Neural cell (in vitro differentiated cells): Measurements from ENCODE around the gene SLC25A23. TPM values are rescaled to one million over a fixed set of nuclear protein-coding genes. Genes with fewer than 3 reads are reported as not detected.

Source experiments
- H2AFZ ChIP-seq: fragments of 200-600, 300-800 bp; sonication (generic), shearing (Covaris generic); 2 replicates; pipeline ENCODE4 v1.6.0; 2014; ENCODE audit warnings: low read depth, mild to moderate bottlenecking, antibody characterized with exemption, low read length, moderate library complexity
- H3F3A ChIP-seq: fragments of 200-600 bp; shearing (Covaris generic); 2 replicates; pipeline ENCODE4 v1.6.1; 2016; ENCODE audit warnings: mild to moderate bottlenecking, moderate library complexity, mixed read lengths, antibody characterized with exemption, low read length; ENCODE audit not compliant: insufficient read depth, poor library complexity, severe bottlenecking
- H3K27ac ChIP-seq: fragments of 200-600, 300-800 bp; sonication (generic), shearing (Covaris generic); 2 replicates; pipeline ENCODE4 v1.5.1; 2014; ENCODE audit warnings: mild to moderate bottlenecking, low read length, moderate library complexity
- H3K27me3 ChIP-seq: fragments of 300-800, 200-600 bp; sonication (generic), shearing (Covaris generic); 2 replicates; pipeline ENCODE4 v1.6.0; 2014; ENCODE audit warnings: mild to moderate bottlenecking, low read depth, low read length, moderate library complexity; ENCODE audit not compliant: insufficient read depth
- H3K36me3 ChIP-seq: fragments of 300-800, 200-600 bp; sonication (generic), shearing (Covaris generic); 2 replicates; pipeline ENCODE4 v1.5.1; 2014; ENCODE audit warnings: mild to moderate bottlenecking, antibody characterized with exemption, low read length, moderate library complexity; ENCODE audit not compliant: insufficient read depth
- H3K4me2 ChIP-seq: fragments of 300-800, 200-600 bp; sonication (generic), shearing (Covaris generic); 2 replicates; pipeline ENCODE4 v1.6.0; 2014; ENCODE audit warnings: mild to moderate bottlenecking, low read length
- H3K4me3 ChIP-seq: fragments of 300-800, 200-600 bp; sonication (generic), shearing (Covaris generic); 2 replicates; pipeline ENCODE4 v1.5.1; 2014; ENCODE audit warnings: mild to moderate bottlenecking, low read length, moderate library complexity
- H3K79me2 ChIP-seq: fragments of 200-600 bp; shearing (Covaris generic); replicated peaks from 2 replicates; pipeline ENCODE4 v1.6.0; 2014; ENCODE audit warnings: mild to moderate bottlenecking, low read length, moderate library complexity; ENCODE audit not compliant: insufficient read depth
- H3K9ac ChIP-seq: fragments of 300-800, 200-600 bp; sonication (generic), shearing (Covaris generic); 2 replicates; pipeline ENCODE4 v1.6.1; 2016; ENCODE audit warnings: mild to moderate bottlenecking, low read length, mixed read lengths
- H3K9me2 ChIP-seq: fragments of 200-600 bp; shearing (Covaris generic); 2 replicates; pipeline ENCODE4 v1.6.1; 2016; ENCODE audit warnings: mild to moderate bottlenecking, low read length, mixed read lengths; ENCODE audit not compliant: insufficient read depth
- H3K9me3 ChIP-seq: fragments of 200-600, 300-800 bp; sonication (generic), shearing (Covaris generic); 2 replicates; pipeline ENCODE4 v1.6.1; 2016; ENCODE audit warnings: mild to moderate bottlenecking, mixed run types, low read length, moderate library complexity, mixed read lengths
- H4K20me1 ChIP-seq: fragments of 200-600 bp; shearing (Covaris generic); 2 replicates; pipeline ENCODE4 v1.6.1; 2016; ENCODE audit warnings: mild to moderate bottlenecking, mixed run types; ENCODE audit not compliant: insufficient read depth
- CTCF ChIP-seq: fragments of 450-650 bp; IDR thresholded peaks from 2 replicates; pipeline ENCODE4 v1.5.1; 2014; ENCODE audit warnings: antibody characterized with exemption, mild to moderate bottlenecking, moderate library complexity; ENCODE audit not compliant: poor library complexity, severe bottlenecking
- EP300 ChIP-seq: fragments of 450-650 bp; conservative IDR thresholded peaks from 2 replicates; pipeline ENCODE4 v1.6.1; 2014; ENCODE audit warnings: antibody characterized with exemption, mild to moderate bottlenecking, moderate library complexity; ENCODE audit not compliant: poor library complexity, severe bottlenecking
- EZH2 ChIP-seq: fragments of 200-600, 300-800 bp; shearing (Covaris generic), sonication (generic); IDR thresholded peaks from 2 replicates; pipeline ENCODE4 v1.6.1; 2014; ENCODE audit warnings: antibody characterized with exemption, low read length, borderline replicate concordance, mild to moderate bottlenecking; ENCODE audit not compliant: insufficient read depth, poor library complexity, severe bottlenecking
- MXI1 ChIP-seq: fragments of 450-650 bp; conservative IDR thresholded peaks from 2 replicates; pipeline ENCODE4 v1.6.1; 2014; ENCODE audit warnings: antibody characterized with exemption, mild to moderate bottlenecking; ENCODE audit not compliant: poor library complexity, severe bottlenecking
- POLR2AphosphoS5 ChIP-seq: IDR thresholded peaks from 2 replicates; pipeline ENCODE4 v1.6.1; 2012
- RAD21 ChIP-seq: fragments of 450-650 bp; conservative IDR thresholded peaks from 2 replicates; pipeline ENCODE4 v1.6.1; 2014; ENCODE audit warnings: antibody characterized with exemption, mild to moderate bottlenecking, moderate library complexity
- REST ChIP-seq: IDR thresholded peaks from 2 replicates; pipeline ENCODE4 v1.6.1; 2012; ENCODE audit warnings: borderline replicate concordance
- SMC3 ChIP-seq: fragments of 450-650 bp; conservative IDR thresholded peaks from 2 replicates; pipeline ENCODE4 v1.6.1; 2014; ENCODE audit warnings: antibody characterized with exemption, mild to moderate bottlenecking, moderate library complexity; ENCODE audit not compliant: poor library complexity
- TAF1 ChIP-seq: IDR thresholded peaks from 2 replicates; pipeline ENCODE4 v1.6.1; 2012; ENCODE audit warnings: low read depth
- polyA plus RNA-seq: library from polyadenylated mRNA; depleted of rRNA; stranded (reverse); fragments of >200 nt; gene quantifications from 2 replicates; pipeline ENCODE4 v1.2.3, GENCODE V29; 2014

Gene SLC25A23
- polyA plus RNA-seq, 1 donor from 2014 or later, result 36.3 TPM

GRCh38 chr19:6500837-6501739 is 41.5 kb upstream of the SLC25A23 start:
- H4K20me1 ChIP-seq, result no peaks in the 10 kb centered on the region
- peak overlapping the region; percentile 96 for H3K9ac ChIP-seq
- peaks cover 7% of the 10 kb centered on the region for H3K79me2 ChIP-seq
- H3K4me3 ChIP-seq, result peak overlapping the region; percentile 97
- peak overlapping the region; percentile 90 for H2AFZ ChIP-seq
- TF ChIP-seq MXI1 (no peak), REST (no peak), POLR2AphosphoS5 (no peak), SMC3 (no peak), EZH2 (no peak), TAF1 (no peak), CTCF (no peak), EP300 (no peak), RAD21 (no peak)
- no peaks in the 10 kb centered on the region for H3F3A ChIP-seq
- H3K9me2 ChIP-seq, result no peaks in the 10 kb centered on the region
- H3K27me3 ChIP-seq, result no peaks in the 10 kb centered on the region
- no peaks in the 10 kb centered on the region for H3K36me3 ChIP-seq
- peak overlapping the region; percentile 55 for H3K27ac ChIP-seq
- H3K9me3 ChIP-seq, result no peaks in the 10 kb centered on the region
- peak overlapping the region; percentile 57 for H3K4me2 ChIP-seq

- H3K9me3 ChIP-seq, result no peaks in the 10 kb centered on the region
- no peaks in the 10 kb centered on the region for H3F3A ChIP-seq
- no peak overlapping the region for H3K4me2 ChIP-seq
- H3K9me2 ChIP-seq, result no peaks in the 10 kb centered on the region
- H4K20me1 ChIP-seq, result no peaks in the 10 kb centered on the region
- H3K9ac ChIP-seq, result no peak overlapping the region
- TF ChIP-seq MXI1 (no peak), REST (no peak), TAF1 (no peak), EZH2 (no peak), SMC3 (no peak), CTCF (no peak)
- no peak overlapping the region for H2AFZ ChIP-seq
- no peak overlapping the region for H3K4me3 ChIP-seq
- no peaks in the 10 kb centered on the region for H3K27me3 ChIP-seq
- no peak overlapping the region for H3K27ac ChIP-seq
- no peaks in the 10 kb centered on the region for H3K36me3 ChIP-seq
- H3K79me2 ChIP-seq, result peaks cover 7% of the 10 kb centered on the region
Measured at GRCh38 chr19:6499052-6499790, 39.6 kb upstream of the SLC25A23 start.
